ENCODE data around the gene THSD7B.

DNA sequence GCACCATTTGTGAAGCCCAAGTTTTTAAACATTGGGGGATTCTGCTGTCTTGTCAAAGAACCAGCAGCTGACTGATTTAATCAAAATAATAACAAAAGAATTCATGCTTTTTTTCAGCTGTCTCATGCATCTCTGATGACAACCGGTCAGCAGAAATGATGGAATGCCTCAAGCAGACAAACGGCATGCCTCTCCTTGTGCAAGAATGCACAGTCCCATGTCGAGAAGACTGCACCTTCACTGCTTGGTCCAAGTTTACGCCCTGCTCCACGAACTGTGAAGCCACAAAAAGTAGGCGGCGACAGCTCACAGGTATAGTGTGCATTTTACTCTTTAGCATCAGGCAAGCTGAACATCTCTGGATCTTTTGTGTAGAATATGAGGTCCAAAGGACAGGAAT is 640.2 kb downstream of the THSD7B start:
- no peak for TF ChIP-seq CHD2 (IDR thresholded peaks at IDR 0.05; ENCODE audit: low read depth, low read length)
- TF ChIP-seq GATAD2A (CRISPR knock-in tag; IDR thresholded peaks at IDR 0.05): no peak
- TF ChIP-seq NFATC3 (CRISPR knock-in tag; IDR thresholded peaks at IDR 0.05): no peak
- TF ChIP-seq PTBP1 (IDR thresholded peaks at IDR 0.05; ENCODE audit: low read depth, low read length, poor library complexity, severe bottlenecking): no peak
- TF ChIP-seq NR1H2 (CRISPR knock-in tag; IDR thresholded peaks at IDR 0.05; ENCODE audit: borderline replicate concordance, low read depth): no peak
- TF ChIP-seq, protein P1, sequence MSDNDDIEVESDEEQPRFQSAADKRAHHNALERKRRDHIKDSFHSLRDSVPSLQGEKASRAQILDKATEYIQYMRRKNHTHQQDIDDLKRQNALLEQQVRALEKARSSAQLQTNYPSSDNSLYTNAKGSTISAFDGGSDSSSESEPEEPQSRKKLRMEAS (IDR thresholded peaks at IDR 0.05): no peak
- no peak for TF ChIP-seq ZKSCAN1 (IDR thresholded peaks at IDR 0.05; ENCODE audit: low read length)
- TF ChIP-seq ELF4 (CRISPR knock-in tag; IDR thresholded peaks at IDR 0.05; ENCODE audit: borderline replicate concordance): no peak
- TF ChIP-seq ZNF354B (CRISPR knock-in tag; IDR thresholded peaks at IDR 0.05): no peak
- TF ChIP-seq STAT5B (CRISPR knock-in tag; IDR thresholded peaks at IDR 0.05): no peak
- TF ChIP-seq POLR2A (IDR thresholded peaks at IDR 0.05; ENCODE audit: insufficient read depth in 1 of 2, low read depth in 2 of 2, low read length in 2 of 2): no peak
- TF ChIP-seq, protein P2, sequence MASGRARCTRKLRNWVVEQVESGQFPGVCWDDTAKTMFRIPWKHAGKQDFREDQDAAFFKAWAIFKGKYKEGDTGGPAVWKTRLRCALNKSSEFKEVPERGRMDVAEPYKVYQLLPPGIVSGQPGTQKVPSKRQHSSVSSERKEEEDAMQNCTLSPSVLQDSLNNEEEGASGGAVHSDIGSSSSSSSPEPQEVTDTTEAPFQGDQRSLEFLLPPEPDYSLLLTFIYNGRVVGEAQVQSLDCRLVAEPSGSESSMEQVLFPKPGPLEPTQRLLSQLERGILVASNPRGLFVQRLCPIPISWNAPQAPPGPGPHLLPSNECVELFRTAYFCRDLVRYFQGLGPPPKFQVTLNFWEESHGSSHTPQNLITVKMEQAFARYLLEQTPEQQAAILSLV (CRISPR knock-in tag; IDR thresholded peaks at IDR 0.05; ENCODE audit: borderline replicate concordance): no peak
- TF ChIP-seq DPF2 (CRISPR knock-in tag; IDR thresholded peaks at IDR 0.05; ENCODE audit: borderline replicate concordance, low read depth): no peak

Measured in HepG2 (cell line).